GM21619 (cell line): ENCODE results near the gene DCDC1.

Source experiments
- ATAC-seq: cut with Tn5 transposase; IDR thresholded peaks from one replicate; pipeline ENCODE4 v1.9.1; 2021; ENCODE audit not compliant: unreplicated experiment

Gene DCDC1

DNA sequence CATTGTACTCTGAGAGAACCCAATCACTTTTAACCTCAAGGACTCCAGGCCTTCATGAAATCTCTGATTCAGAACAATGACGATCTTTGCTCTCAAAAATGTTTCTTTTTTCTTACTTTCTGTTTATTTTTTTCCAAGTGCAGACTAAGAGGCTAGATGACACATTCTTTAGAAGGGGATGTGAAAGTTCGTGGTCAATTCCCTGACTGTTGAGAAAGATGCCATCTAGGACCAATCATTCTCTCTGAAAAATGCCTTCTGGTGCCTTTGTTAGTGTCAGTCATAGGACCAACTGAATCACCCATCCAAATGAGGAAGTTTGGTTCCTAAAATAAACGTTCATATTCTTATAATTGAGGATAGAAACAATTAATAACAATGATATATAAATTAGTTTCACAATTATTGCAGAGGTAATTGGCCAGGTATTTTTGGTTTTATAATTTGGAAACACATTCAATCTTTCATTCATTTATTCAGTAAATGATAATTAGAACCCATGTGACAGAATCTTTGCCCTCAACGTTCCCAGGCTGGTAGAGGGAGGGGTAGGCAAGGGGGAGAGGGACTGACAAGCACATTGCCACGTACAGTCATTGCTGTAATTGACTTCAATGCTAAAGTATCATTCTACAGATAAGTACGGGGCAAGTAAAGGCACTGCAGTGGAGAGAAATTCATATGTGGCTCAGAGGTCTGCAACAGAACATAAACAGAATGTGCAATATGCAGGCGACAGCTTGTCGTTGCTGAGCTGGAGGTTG, 450.0 kb downstream of the DCDC1 start:
- ATAC-seq = peak; percentile 51

DNA sequence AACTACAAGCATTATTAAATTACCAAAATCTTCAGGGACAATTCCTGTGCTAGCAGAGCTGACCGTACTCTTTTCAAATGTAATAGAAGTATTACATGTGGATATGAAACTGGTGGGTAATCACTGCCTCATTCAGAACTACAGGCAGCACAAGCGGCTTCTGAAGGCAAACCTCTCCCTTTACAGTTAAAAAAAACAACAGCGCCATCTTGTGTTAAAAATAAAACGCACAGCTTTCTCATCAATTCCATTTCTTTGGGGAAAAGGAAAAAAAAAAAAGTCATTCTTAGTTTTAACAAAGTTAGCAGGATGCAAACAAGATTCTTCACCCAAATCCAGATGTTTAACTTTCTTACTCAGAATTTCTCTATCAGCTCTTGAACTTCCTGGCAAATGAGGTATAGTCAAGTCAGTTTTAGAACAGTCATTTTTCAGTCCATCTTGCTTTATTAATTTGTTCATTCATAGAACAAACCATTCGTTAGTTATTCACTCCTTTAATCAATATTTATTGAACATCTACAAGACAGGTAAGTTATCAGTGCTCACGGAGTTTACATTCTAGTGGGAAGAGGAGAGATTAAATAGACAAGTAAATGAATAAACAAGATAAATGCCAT, 451.6 kb downstream of the DCDC1 start:
- peak; percentile 74 for ATAC-seq

DNA sequence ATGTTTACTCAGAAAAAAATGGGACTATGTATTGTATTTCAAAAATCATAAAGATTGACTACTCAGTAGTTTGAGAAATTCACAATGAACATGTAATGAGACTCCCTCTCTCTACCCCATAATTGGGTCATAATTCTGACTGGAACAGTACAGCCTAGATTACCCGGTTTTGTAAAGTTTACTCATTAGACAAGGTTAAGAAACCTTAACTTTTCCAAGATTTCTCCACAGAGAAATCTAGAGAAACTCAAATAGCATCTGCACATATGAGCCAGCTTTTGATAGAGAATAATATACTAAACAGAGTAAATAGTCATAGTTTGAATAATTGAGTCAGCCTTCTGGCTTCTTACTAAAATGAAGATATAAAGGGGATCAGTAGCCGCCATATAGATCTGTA, 452.3 kb downstream of the DCDC1 start:
- ATAC-seq = no peak

DNA sequence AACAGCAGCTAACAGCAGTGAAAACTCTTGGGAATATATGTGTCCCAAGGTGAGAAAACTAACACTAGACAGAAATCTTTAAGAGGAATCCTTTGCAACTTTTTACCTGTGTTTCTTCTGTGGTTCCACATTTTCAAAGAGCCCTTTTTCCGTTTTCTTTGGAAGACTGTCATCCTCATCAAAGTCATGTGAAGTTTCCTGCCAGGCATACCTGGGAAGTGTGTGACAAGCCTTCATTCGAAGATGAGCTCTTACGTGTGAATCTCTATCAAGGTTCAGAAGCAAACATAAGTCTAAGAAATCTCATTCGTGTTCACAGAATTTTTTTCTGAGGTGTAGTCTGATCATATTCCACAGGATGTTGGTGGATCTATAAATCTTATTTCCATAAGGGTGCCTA, 452.8 kb downstream of the DCDC1 start:
- ATAC-seq = no peak

DNA sequence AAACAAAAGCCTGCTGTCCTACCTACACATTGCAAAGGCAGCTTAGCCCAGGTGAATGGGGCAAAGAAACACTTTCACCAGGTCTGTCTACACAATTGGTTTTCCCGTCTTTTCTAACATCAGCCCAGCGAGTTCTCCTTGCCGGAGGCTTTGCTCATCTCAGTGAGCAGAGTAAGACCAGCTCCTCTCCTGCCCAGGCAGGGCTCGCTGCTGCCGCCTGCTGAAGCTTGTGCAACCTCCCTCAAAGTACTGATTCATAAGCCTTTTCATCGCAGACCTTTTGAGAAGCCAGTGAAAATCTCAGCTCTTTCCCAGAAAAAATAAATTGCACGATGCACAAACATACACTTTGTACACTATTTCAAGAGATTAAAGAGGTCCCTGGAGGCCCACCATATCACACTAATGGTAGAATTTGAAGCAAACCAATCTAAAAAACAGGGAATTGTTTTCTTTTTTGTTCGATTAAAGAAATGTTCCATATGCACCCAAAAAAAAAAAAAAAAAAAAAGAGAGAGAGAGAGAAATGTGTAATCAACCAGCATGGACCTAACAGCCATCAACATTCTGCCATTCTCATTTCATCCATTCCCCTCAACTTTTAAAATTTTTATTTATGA, 455.3 kb downstream of the DCDC1 start:
- no peak for ATAC-seq

DNA sequence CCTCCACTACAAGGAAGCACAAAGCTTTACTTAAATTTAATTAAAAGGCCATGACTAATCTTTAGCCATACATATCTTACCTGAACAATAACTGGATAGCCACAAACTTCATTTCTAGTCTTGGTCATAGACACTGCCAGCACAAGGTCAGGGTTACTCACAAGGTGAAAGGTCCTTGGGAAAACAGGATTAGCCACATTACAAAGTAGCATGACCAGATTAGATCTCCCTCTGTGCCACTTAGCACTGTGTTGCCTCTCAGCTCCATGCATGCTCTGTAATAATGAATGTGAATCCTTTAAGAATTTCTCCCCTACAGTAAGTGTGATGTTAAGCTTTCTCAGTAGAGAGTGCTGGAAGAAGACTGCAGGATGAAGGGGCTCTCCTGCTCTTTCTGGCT, 458.3 kb downstream of the DCDC1 start:
- no peak for ATAC-seq

DNA sequence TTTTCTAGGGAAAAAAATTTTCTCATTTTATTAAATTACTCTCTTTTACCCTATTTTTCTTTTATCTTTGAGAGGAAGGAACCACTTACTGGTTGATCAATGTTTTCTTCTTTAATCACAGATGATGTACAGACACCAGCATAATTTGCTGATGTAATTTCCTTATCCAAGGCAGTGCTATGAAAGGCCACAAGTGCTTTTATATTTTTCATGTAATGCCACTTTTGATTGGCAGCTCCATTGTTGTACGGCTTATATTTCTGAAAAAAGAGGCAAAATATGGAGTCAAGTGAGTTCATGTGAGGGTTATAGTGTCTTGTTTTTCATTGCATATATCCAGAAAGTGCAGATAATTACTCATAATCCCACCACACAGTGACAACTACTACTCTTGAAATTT, 460.7 kb downstream of the DCDC1 start:
- ATAC-seq = no peak

DNA sequence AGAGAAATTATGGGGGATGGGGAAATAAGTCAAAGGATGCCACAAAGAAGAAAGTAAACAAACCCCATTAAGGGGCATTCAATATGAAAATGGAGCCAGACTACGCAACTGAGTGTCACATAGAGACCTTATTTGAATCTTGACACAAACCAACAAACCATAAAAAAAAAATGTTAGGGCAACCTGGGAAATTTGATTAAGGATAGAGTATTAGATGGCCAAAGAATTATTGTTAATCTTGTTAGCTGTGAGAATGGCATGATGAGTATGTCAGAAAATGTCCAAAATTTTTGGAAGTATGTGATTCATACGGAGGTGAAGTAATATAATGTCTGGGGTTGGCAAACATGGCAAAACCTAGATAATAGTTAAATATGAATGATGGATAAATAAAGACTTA, 461.3 kb downstream of the DCDC1 start:
- ATAC-seq = no peak

DNA sequence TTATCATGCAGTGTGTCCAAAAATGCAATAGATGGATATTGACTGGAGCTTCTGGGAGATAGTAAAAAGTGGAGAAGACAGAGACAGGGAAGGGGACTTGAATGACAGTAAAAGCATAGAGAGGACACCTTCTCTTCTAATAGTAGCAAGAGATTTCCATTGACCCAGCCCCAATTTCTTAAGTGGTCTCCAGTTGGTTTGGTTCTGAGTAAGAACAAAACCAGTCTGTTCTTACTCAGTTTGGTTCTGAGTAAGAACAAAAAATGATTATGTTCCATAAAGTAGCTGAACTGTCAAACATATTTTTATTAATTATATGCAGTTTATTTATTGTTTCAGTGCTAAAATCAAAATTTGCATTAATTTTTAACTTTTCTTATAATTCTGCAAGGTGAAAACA, 466.6 kb downstream of the DCDC1 start:
- no peak for ATAC-seq

DNA sequence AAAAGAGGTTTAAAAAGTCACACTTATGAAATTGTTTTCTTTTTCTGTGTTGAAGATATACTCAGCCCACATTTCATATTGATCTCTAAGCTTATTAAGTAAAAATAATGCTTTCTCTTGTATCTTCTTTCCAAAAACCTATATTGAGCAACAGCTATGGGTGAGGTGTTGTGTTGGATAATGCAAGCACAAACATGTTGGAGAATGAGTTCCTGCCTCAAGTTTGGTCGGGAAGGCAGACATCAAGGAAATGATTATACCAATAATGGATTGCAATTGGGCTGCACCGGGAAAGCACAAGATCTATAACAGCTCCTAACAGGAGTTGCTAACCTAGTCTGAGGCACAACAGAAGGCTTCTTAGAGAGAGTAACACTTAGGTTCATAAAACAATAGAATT, 474.5 kb downstream of the DCDC1 start:
- ATAC-seq = no peak

DNA sequence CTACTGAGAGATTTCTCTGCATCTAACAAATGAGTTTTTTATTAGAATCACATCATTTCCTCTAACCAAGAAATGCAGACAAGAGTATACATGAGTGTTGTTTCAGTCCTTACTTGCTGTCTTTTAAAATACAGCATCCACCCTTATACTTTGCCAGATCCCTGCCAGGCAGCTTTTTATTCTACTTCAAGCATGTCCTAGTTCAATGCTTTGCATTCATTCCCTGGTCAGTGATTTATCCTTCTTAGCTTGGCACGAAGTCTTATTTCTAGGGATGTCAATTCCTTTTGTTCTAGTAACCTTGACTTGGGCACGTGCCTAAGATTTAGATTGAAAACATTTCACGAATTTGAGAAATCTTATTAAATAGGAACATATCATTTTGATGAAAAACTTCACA, 476.2 kb downstream of the DCDC1 start:
- no peak for ATAC-seq

DNA sequence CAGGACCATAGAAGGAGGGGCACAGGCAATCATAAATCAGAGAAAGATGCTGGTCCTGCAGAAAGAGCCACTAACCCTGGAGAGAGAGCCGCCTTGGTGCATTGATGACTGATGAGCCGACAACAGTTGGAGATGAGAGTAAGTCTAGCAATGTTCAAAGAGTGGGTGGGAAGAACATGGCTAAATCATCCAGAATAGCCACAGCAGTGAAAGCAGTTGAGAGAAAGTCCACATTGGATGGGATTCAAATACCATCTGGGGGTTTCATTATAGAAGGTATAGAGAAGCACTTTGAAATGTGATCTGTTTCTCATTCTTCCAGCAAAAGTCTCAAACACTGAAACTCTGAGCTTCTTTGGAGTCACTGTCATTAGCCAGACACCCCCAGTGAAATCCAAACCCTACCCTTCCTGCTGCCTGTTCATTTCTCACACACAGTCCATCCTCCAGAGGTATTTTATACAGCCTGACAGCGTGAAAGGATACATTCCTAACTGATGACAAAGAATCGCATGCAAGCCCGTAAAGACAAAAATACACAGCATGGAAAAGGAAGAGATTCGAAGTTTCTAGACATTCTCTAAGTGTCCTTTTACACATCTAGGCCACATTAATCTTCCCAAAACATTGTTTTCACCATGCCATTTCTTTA, 480.3 kb downstream of the DCDC1 start:
- ATAC-seq = no peak

DNA sequence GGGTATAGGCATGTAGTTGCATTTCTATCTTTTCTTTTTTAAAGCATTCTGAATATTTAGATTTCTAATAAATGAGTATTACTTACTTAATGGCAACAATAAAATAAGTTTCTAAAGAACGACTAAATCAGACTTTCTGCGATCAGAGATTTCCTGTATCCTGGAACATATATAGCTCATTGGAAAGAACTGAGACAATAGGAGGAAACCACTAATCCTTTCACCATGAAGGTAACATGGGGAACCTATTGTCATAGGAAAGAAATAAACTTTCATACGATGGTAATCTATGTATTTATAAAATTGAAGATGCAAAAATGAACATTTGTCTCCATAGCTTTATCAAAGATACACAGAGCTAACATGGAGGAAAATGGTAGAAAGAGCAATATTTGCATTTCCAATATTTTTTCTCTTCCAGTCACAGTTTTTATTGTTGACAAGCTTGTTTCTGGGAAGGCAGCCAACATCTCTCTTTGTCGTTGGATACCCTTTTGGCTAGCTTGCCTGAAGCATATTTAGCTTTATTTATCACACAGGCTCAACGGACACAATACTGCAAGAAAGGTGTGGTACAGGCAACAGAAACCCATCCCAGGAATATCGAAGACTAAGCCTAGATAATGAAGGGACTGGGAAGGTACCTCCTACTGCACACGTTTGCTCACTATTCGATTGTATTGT, 490.1 kb downstream of the DCDC1 start:
- ATAC-seq = no peak

DNA sequence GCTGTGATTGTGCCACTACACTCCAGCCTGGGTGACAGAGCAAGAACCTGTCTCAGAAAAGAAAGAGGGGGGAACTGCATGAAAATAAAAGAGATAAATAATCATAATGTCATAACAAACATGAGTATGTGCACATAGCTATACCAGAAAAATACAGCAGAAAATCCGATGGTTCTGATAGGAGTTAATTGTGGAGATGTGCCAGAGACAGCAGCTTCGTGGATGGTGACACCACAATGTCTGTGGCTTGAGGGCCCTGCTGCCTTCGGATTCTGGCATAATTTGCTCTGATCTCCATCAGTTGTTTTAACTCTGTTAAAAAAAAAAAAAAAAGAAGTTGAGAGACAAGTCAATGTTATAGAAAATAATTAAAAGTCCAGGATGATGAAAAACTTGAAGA, 491.1 kb downstream of the DCDC1 start:
- ATAC-seq = no peak

DNA sequence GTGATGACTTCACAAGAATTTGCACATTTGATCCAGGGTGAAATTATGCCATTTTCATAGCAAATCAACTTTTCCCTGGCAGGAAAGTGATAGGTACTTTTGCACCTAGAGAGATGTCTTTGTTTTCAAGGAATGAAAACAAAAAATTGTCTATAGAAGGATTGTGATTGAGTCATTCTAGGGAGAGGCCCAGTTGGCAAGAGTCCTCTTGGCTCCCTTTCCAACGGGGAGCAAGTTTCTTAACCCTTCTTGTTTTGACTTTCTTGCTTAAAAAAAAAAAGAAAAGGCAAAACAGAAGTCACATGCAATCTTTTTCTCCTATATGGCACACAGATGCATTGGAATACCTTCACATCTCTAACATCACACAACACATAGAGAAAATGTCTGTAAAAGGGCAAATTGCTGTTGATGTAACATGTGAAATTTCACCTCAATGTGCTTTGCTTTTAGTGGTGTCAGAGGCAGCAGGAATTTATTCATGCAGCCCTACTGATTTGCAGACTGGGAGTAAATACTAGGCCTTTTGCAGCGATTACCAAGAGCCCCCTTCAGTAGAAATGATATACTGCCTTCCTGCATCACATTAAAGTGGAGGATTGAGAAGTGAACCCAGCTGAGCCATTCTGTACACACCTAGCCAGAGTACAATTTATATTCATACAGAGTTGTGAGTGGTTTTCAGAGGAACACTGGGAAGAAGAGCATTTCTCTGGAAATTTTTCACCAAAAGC, 492.7 kb downstream of the DCDC1 start:
- no peak for ATAC-seq

DNA sequence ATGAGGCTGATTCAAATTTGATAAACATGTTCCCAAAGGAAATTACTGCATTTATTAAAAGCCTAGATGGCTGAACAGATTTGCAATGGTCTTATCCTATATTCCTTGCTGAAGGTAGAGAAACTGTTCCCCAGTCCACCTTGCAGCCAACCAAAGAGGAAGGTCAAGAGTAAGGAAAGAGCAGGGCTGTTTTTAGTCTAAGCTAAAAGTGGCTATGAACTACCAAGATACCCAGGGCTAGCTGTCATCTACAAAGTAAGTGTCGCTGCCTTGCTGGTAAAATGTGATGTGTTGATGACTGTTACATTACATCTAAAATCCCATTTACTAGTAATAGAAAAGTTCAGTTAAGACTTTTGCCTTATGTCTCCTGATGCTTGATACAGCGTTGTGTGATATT, 493.3 kb downstream of the DCDC1 start:
- ATAC-seq = no peak

DNA sequence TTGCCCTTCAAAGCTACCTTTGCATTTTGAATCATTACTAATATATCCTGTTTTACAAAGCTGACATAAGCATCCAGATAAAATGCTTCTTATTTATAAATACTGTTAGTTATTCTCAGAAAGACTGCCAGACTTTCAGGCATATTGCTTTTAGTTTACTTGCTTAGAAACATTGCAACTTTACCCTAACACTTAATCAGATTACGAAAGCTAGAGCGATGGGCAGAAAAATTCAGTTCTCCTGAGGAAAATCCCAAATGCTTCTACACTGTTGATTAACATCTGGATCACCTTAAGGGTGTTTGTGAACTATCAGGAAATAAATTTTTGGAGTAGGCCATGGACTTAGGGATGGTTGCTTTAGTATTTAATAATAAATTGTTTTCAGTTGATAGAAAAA, 493.7 kb downstream of the DCDC1 start:
- ATAC-seq = no peak

DNA sequence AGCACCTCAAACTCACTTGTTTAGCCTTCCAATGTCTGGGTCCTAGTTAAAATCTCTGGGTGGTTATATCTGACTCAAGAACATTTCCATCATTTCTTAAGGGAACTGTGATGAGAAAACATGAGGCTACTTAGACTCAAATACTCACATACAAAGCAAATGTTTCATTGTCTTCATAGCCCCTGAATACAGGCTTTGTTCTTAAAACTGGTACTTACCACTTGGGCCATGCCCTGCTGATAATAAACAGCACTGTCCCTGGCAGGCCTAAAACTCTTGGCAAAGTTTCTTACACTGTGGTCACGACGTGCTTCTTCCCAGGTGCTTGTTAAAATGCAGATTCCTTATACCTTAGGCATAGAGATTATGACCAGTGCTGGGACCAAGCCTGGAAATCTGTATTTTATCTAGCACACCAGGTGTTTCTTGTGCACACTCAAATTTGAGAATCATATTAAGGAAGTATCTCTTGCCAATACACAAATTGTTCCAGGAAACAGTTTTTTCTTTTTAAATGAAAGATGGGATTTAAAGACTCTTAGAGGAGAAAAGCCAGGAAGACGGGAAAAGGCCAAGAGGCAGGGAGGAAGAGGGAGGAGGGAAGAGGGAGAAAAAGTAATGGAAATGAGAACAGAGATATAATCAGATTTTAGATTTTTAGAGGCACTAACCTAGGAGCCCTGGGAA, 495.5 kb downstream of the DCDC1 start:
- no peak for ATAC-seq

DNA sequence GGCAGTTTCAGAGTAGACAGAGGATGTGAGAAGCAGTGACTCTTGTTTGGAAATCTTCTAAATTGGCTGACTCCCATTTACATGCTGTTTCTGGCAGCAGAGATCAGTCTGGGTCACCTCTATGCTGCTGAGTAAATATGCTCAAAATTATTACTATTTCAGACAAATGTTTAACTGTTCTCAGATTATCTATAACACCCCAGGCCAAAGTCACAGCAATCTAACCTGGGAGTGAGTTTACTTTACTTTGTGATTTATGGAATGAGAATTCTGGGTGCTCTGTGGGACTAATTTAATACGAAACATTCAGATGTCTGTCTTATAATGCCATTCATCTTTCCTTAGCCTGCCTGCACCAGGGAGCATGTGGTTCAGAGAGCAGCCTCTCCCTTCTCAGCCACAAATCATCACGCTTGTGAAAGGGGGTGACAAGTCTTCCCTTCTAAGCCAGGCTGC, 500.9 kb downstream of the DCDC1 start:
- ATAC-seq = no peak

DNA sequence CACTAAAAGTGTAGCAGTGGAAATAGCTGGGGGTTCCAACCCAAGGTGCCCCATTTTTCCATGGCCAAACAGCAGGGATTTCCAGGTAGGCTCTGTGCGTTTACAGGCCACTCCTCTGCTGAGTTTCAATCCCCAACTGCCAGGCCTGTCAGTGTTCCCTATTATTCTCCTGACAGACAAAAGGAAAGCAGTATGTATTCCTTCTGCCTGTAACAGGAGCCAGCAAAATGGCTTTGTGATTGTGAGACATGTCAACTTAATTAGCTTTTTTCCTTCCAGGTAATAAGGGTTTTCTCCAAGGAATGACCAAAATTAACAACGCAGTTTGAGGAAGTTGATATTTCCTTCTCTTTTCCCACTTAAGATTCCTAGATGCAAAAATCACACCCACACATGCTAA, 506.3 kb downstream of the DCDC1 start:
- no peak for ATAC-seq
